Smooth muscle cell (in vitro differentiated cells): ENCODE measurements around the gene VPS8. TPM values are rescaled to one million over a fixed set of nuclear protein-coding genes. Genes with fewer than 3 reads are reported as not detected.

Experiments
- DNase-seq: peaks from one replicate; lab custom pipeline; 2025; ENCODE audit not compliant: unreplicated experiment; lab: John Stamatoyannopoulos, UW
- H2AFZ ChIP-seq: fragments of 200-600 bp; sonication (generic); 2 replicates; pipeline ENCODE4 v1.6.0; 2016; ENCODE audit warnings: antibody characterized with exemption, low read depth, mild to moderate bottlenecking
- H3F3A ChIP-seq: fragments of 200-600 bp; sonication (generic); 2 replicates; pipeline ENCODE4 v1.6.0; 2017; ENCODE audit warnings: antibody characterized with exemption, low read depth
- H3K27ac ChIP-seq: fragments of 200-600 bp; sonication (generic); 2 replicates; pipeline ENCODE4 v1.5.1; 2016; ENCODE audit warnings: low read depth, mild to moderate bottlenecking
- H3K27me3 ChIP-seq: fragments of 200-600 bp; sonication (generic); 2 replicates; pipeline ENCODE4 v1.6.1; 2016; ENCODE audit warnings: low read depth, mild to moderate bottlenecking
- H3K36me3 ChIP-seq: fragments of 200-600 bp; sonication (generic); 2 replicates; pipeline ENCODE4 v1.5.1; 2016; ENCODE audit warnings: low read depth
- H3K4me1 ChIP-seq: fragments of 200-600 bp; sonication (generic); 2 replicates; pipeline ENCODE4 v1.5.1; 2016; ENCODE audit warnings: low read depth
- H3K4me2 ChIP-seq: fragments of 200-600 bp; sonication (generic); 2 replicates; pipeline ENCODE4 v1.6.0; 2016; ENCODE audit warnings: mild to moderate bottlenecking
- H3K4me3 ChIP-seq: fragments of 200-600 bp; sonication (generic); 2 replicates; pipeline ENCODE4 v1.5.1; 2016; ENCODE audit warnings: mild to moderate bottlenecking
- H3K79me2 ChIP-seq: fragments of 200-600 bp; sonication (generic); 2 replicates; pipeline ENCODE4 v1.6.0; 2016; ENCODE audit warnings: low read depth, mild to moderate bottlenecking
- H3K9ac ChIP-seq: fragments of 200-600 bp; sonication (generic); 2 replicates; pipeline ENCODE4 v1.6.0; 2016; ENCODE audit warnings: low read depth
- H3K9me3 ChIP-seq: fragments of 200-600 bp; sonication (generic); replicated peaks from 2 replicates; pipeline ENCODE4 v1.5.1; 2016; ENCODE audit warnings: low read depth
- H4K20me1 ChIP-seq: fragments of 200-600 bp; sonication (generic); 2 replicates; pipeline ENCODE4 v1.6.0; 2016; ENCODE audit warnings: low read depth
- CTCF ChIP-seq: fragments of 200-600 bp; sonication (generic); IDR thresholded peaks from 2 replicates; pipeline ENCODE4 v1.5.1; 2017; ENCODE audit warnings: borderline replicate concordance, mild to moderate bottlenecking, antibody characterized with exemption; ENCODE audit not compliant: insufficient read depth, poor library complexity, severe bottlenecking
- WGBS: methylation state at CpG from one replicate; pipeline ENCODE4 v1.1.7; 2016; ENCODE audit warnings: low lambda C conversion rate; 5-methylcytosine and 5-hydroxymethylcytosine counted together
- polyA plus RNA-seq: library from polyadenylated mRNA; unstranded; fragments of >200 nt; fragmentation: Nextera tagmentation; extraction: Ambion mirVana; gene quantifications from 2 replicates; pipeline ENCODE4 v1.2.1, GENCODE V29; 2016
- total RNA-seq: library from RNA; depleted of rRNA; stranded (reverse); fragments of >200 nt; gene quantifications from 2 replicates; pipeline ENCODE4 v1.2.3, GENCODE V29; 2014

Gene VPS8
- total and polyA plus RNA-seq, 2 experiments from 2014 or later = 16.1 to 53.9 TPM

GRCh38 chr3:184773283-184774186 is 38.4 kb upstream of the VPS8 start:
- no peak overlapping the region for H3K4me3 ChIP-seq
- 59% methylated on average over 43 of the region's 43 CpGs for WGBS
- peak overlapping the region; percentile 37 for H3K27ac ChIP-seq
- peaks cover 4% of the 10 kb centered on the region for H3K4me1 ChIP-seq
- H3K27me3 ChIP-seq = no peaks in the 10 kb centered on the region
- H3K4me2 ChIP-seq = peak overlapping the region; percentile 55
- no peaks in the 10 kb centered on the region for H3K9me3 ChIP-seq
- H3K9ac ChIP-seq = no peak overlapping the region
- H3F3A ChIP-seq = peaks cover 7% of the 10 kb centered on the region
- no peaks in the 10 kb centered on the region for H4K20me1 ChIP-seq
- no peak for DNase-seq
- no peaks in the 10 kb centered on the region for H3K79me2 ChIP-seq
- no peaks in the 10 kb centered on the region for H3K36me3 ChIP-seq
- H2AFZ ChIP-seq = peak overlapping the region; percentile 94
- TF ChIP-seq CTCF = no peak

- DNase-seq = no peak
- TF ChIP-seq CTCF = no peak
- 95% methylated on average over 2 of the region's 2 CpGs for WGBS
Measured at GRCh38 chr3:184776916-184777315, 35.0 kb upstream of the VPS8 start.

GRCh38 chr3:184777566-184778356 is 34.2 kb upstream of the VPS8 start:
- Histone ChIP-seq H3K4me2 (no peak overlapping the region), H4K20me1 (no peaks in the 10 kb centered on the region), H2AFZ (no peak overlapping the region), H3F3A (no peaks in the 10 kb centered on the region), H3K4me3 (no peak overlapping the region), H3K27me3 (no peaks in the 10 kb centered on the region), H3K79me2 (no peaks in the 10 kb centered on the region), H3K9ac (no peak overlapping the region), H3K27ac (no peak overlapping the region), H3K36me3 (no peaks in the 10 kb centered on the region), H3K4me1 (no peaks in the 10 kb centered on the region), H3K9me3 (no peaks in the 10 kb centered on the region)
- peak; percentile 90 for TF ChIP-seq CTCF
- WGBS = 47% methylated on average over 11 of the region's 11 CpGs
- DNase-seq = peak; percentile 40

More at GRCh38 chr3:184776916-184777315, 35.0 kb upstream of the VPS8 start:
- Histone ChIP-seq H3F3A (no peaks in the 10 kb centered on the region), H3K79me2 (no peaks in the 10 kb centered on the region), H3K4me2 (no peak overlapping the region), H4K20me1 (no peaks in the 10 kb centered on the region), H3K9ac (no peak overlapping the region), H3K27me3 (no peaks in the 10 kb centered on the region), H3K4me3 (no peak overlapping the region), H3K9me3 (no peaks in the 10 kb centered on the region), H3K27ac (no peak overlapping the region), H3K4me1 (no peaks in the 10 kb centered on the region), H3K36me3 (no peaks in the 10 kb centered on the region), H2AFZ (no peak overlapping the region)
